CD4-positive, alpha-beta T cell treated with Interleukin-17A for 1 hour (primary cell): ENCODE data around the gene IL3.
A peak's percentile ranks its signal among the peaks of the same experiment; 100 is the strongest.
"Not testable (repeated sequence)": the region's sequence is repeated elsewhere in the genome, so short reads cannot be mapped to it uniquely, and the experiment has no call there.

ENCODE experiments used
- DNase-seq: peaks from one replicate; pipeline ENCODE4 v3.0.0-alpha.2; 2020

The IL3 gene

GRCh38 chr5:132098151-132098594 is 37.7 kb downstream of the IL3 start:
- DNase-seq, result no peak

- no peak for DNase-seq
Observed at GRCh38 chr5:132098621-132099020, 38.2 kb downstream of the IL3 start.

DNA sequence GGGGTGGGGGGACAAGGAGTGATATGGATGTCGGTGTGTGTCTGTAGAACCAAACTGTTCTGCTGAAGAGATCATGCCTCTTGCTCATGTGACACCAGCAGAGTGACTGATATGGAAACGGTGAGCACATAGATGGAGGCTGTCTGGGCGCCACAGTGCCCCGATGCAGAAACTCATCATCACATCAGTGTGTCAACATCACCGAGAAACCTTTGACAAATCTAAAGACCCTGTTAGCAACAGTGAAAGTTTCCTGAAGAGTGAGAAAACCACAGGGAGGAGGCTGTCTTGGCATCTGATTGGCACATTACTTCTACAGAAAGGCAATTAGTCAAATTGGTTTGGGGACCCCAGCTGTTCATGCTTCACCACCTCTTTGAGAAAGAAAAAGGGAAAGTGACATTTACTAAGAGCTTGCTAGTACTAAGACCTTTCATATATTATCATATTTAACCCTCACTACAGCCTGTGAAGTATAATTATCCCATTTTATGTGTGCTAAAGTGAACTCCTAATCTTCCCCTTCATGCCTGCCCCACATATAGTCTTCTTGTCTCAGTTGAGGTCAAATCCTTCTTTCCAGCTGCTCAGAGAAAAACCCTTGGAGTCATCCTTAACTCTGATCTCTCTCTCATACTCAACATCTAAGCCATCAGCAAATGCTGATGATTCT is 38.8 kb downstream of the IL3 start:
- DNase-seq, result peak; percentile 62

- no peak for DNase-seq
Observed at GRCh38 chr5:132099905-132100304, 39.5 kb downstream of the IL3 start.

DNA sequence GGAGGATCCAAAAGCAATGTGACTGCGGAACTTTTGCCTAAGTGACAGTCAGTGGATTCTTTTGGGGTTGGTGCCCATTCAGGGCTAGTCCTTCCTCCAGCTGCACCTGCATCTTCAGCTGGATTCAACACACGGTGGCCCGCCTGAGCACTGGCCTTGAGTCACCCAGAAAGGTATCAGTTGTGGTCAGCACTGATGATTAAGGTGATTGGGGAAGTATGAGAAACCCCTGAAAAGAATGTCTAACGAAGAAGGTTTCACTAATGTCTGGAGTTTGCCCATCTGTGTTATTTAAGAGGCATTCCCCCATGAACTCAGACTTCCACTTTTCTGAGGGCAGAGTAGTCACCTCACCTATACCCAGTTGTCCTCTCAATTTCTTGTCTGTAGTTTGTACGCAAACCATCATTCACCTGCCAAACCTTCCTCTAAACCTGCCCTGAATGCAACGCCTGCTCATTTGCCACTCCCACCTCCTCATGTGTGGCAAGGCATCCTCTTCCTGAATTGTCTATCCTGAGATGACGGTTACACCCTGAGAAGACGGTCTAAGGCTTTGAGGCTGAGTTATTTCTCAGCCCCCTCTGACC is 40.3 kb downstream of the IL3 start:
- peak; percentile 54 for DNase-seq

- no peak for DNase-seq
Observed at GRCh38 chr5:132101385-132101880, 41.0 kb downstream of the IL3 start.

DNA sequence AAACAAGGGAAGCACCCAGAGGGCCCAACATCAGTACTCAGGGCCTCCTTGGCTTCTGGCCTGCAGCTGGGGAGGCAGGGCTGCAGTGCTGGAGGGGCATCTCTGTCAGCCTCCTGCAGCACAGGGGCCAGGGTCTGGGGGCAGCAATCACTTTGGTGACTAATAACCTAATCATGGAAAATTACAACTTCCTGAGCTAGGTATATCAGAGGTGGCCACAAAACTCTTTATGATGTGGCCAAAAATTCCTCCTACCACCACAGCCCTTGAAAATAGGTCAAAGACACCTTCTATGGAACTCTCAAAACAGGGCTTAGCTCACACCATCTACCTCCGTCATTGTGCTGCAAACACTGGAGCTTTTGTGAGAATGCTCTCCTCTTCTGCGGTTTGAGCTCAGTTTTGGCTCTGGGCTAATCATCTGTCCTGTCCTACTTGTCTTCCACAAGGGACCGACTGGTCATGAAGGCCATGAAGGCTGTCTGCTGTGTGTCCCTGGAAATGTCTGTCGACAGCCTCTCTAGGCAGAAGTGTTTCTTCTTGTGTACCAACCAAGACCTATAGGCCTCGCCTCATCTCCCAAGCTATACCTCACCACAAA is 41.7 kb downstream of the IL3 start:
- DNase-seq, result peak; percentile 69

DNA sequence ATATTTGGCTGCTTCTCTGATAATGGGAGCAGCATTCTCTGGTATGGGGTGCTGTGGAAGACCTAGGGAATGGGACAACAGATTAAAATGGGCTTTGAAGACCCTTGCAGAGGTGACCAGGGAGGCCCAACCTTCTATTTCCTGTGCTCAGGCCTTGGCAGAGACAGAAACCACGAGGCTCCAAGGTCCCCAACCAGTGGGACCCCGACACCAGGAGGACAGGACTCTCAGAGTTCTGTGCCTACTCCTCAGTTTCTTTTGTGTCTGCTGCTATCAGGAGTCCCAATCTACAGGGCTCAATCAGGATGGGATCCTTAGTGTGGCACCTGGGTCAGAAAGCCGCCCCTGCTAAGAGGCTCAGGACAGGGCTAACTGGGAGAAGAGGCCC is 42.5 kb downstream of the IL3 start:
- no peak for DNase-seq

DNA sequence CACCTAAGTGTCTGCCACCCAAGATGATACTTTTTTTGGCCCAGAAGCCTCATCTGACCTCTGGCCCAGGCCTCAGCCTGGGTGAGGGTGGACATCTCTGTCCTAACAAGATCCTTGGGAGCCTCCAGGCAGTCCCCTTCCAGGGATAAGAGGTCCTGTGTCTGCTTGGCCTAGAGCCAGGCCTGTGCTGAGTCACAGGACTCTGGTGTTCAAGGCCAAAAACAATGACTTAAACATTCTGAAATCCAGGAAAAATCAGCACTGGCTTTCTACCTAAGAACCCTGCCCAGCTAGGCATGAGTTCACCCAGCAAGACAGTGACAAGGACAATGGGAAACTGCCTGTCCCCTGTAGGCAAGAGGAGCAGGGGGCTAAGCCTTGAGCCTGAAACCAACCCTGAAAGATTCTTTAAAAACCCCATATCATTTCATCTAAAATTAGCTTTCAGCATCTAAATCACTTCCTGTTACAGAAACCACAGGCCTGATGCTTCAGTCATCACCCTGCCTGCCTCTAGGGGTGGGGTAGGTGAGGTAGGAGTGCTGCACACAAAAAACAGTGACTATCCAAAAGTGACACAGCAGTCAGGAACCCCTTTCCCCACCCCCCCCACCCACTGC is 43.0 kb downstream of the IL3 start:
- peak; percentile 89 for DNase-seq

GRCh38 chr5:132103969-132104391 is 43.5 kb downstream of the IL3 start:
- DNase-seq, result peak; percentile 19

DNA sequence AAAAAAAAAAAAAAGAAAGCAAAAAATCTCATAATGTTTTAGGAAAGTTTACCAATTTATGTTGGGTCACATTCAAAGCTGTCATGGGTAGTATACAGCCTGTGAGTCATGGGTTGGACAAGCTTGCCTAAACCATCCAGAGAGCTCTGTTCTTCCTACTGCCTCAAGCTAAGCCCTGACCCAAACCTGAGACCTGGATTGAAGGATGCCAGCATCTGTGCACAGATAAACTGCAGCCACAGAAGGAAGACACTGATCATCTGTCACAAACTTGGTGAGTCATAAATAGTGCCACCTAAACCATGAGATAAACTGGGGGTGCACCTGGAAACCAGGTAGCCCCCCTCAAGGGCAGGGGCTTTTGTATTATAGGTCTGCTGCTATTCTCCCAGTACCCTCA is 44.1 kb downstream of the IL3 start:
- DNase-seq, result no peak

GRCh38 chr5:132105688-132106087 is 45.2 kb downstream of the IL3 start:
- DNase-seq, result no peak

DNA sequence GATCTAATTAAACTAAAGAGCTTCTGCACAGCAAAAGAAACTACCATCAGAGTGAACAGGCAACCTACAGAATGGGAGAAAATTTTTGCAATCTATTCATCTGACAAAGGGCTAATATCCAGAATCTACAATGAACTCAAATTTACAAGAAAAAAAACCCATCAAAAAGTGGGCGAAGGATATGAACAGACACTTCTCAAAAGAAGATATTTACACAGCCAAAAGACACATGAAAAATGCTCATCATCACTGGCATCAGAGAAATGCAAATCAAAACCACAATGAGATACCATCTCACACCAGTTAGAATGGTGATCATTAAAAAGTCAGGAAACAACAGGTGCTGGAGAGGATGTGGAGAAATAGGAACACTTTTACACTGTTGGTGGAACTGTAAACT is 48.0 kb downstream of the IL3 start:
- DNase-seq, result peak; percentile 14

DNA sequence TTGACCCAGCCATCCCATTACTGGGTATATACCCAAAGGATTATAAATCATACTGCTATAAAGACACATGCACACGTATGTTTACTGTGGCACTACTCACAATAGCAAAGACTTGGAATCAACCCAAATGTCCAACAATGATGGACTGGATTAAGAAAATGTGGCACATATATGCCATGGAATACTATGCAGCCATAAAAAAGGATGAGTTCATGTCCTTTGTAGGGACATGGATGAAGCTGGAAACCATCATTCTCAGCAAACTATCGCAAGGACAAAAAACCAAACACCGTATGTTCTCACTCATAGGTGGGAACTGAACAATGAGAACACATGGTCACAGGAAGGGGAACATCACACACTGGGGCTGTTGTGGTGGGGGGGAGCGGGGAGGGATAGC is 48.5 kb downstream of the IL3 start:
- not testable (repeated sequence) for DNase-seq

GRCh38 chr5:132109494-132110053 is 49.1 kb downstream of the IL3 start:
- no peak for DNase-seq

- DNase-seq, result no peak
Observed at GRCh38 chr5:132110195-132110594, 49.7 kb downstream of the IL3 start.

- DNase-seq, result peak; percentile 11
Observed at GRCh38 chr5:132110930-132111329, 50.5 kb downstream of the IL3 start.

DNA sequence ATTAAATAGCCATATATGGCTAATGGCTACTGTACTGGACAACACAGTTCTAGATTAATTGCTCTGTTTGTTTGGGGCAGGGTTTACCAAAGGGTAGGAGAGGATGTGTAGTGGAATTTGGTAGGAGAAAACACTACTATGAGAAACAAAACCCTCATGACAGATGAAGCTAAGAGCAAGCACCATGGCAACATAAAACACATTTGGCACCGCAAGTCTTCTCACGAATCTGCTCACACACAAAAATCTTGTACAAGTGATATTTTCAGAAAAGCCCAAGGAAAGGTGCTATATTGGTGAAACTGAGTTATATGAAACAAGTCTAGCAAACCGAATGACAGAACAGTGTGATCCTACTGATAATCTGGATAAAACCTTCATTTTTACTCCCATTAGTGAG is 51.7 kb downstream of the IL3 start:
- no peak for DNase-seq
